ENCODE results near the gene SKAP1.
"Not testable (repeated sequence)": the region's sequence is repeated elsewhere in the genome, so short reads cannot be mapped to it uniquely, and the experiment has no call there.

SKAP1 gene

DNA sequence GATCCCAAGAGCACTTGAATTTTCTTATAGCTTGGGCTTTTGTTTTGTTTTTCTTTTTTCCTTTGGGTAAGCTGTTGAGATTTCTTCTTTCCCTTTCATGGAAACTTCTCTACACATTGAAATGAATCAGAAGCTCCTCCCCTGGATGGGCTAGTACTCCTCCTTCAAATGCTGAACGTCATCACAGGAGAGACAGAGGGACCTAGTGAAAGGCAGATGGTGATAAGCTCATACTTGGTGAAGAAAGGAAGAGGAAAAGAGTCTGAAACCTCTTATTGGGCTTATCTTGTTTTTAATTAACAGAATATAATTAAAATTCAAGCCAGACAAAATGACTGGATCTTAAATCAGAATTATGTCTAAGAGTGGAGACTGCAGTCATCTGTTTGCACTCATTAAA lies 175.1 kb downstream of the SKAP1 start:
- CTCF ChIA-PET, result interaction anchor here (1.1 to 6.9 kb wide), 5 partner anchors 11 to 120 kb away, joined by 3 to 53 read pairs (median 3); no protein-coding TSS in a partner anchor
- no peak overlapping the region for H3K4me3 ChIP-seq (ENCODE audit: control insufficient read depth in 1 of 7, extremely low read depth in 1 of 7, insufficient read depth in 4 of 7, low read depth in 2 of 7, low read length in 6 of 7)
- H3K4me1 ChIP-seq (ENCODE audit: control extremely low read depth in 1 of 4, control insufficient read depth in 4 of 4, insufficient read depth in 4 of 4, low read length in 3 of 4), result peaks cover 0 to 10% (median 6%) of the 10 kb centered on the region in 4 experiments
- H3K27me3 ChIP-seq (replicated peaks in 2 of 5; ENCODE audit: control insufficient read depth in 4 of 5, insufficient read depth in 5 of 5, low read length in 4 of 5), result no peaks in the 10 kb centered on the region
- WGBS (ENCODE audit: insufficient coverage), result no CpG with 5 or more reads among the region's 1 CpG
- no peaks in the 10 kb centered on the region for H3K9me3 ChIP-seq (ENCODE audit: control extremely low read depth in 1 of 5, control insufficient read depth in 4 of 5, insufficient read depth in 2 of 5, low read depth in 1 of 5, low read length in 4 of 5)
- DNase-seq, result no peak
- H3K36me3 ChIP-seq (ENCODE audit: control insufficient read depth in 4 of 4, insufficient read depth in 4 of 4, low read length in 3 of 4), result no peaks in the 10 kb centered on the region
- no peak overlapping the region for H3K27ac ChIP-seq (ENCODE audit: insufficient read depth in 1 of 2, low read depth in 1 of 2, low read length in 2 of 2, poor library complexity in 1 of 2, severe bottlenecking in 2 of 2)
- POLR2A ChIA-PET, result no interaction called here

- no peaks in the 10 kb centered on the region for H3K9me3 ChIP-seq (ENCODE audit: control extremely low read depth in 1 of 5, control insufficient read depth in 4 of 5, insufficient read depth in 2 of 5, low read depth in 1 of 5, low read length in 4 of 5)
- no peak overlapping the region for H3K4me3 ChIP-seq (ENCODE audit: control insufficient read depth in 1 of 7, extremely low read depth in 1 of 7, insufficient read depth in 4 of 7, low read depth in 2 of 7, low read length in 6 of 7)
- WGBS (ENCODE audit: insufficient coverage), result 100% methylated on average over 2 of the region's 2 CpGs
- H3K36me3 ChIP-seq (ENCODE audit: control insufficient read depth in 4 of 4, insufficient read depth in 4 of 4, low read length in 3 of 4), result no peaks in the 10 kb centered on the region
- no peak for DNase-seq
- CTCF ChIA-PET, result interaction anchor here (1.3 to 6.9 kb wide), 2 partner anchors 10 to 97 kb away, joined by 3 to 53 read pairs; no protein-coding TSS in a partner anchor
- H3K27ac ChIP-seq (ENCODE audit: insufficient read depth in 1 of 2, low read depth in 1 of 2, low read length in 2 of 2, poor library complexity in 1 of 2, severe bottlenecking in 2 of 2), result no peak overlapping the region
- H3K27me3 ChIP-seq (replicated peaks in 2 of 5; ENCODE audit: control insufficient read depth in 4 of 5, insufficient read depth in 5 of 5, low read length in 4 of 5), result no peaks in the 10 kb centered on the region
- POLR2A ChIA-PET, result no interaction called here
- peaks cover 0 to 10% (median 6%) of the 10 kb centered on the region in 4 experiments for H3K4me1 ChIP-seq (ENCODE audit: control extremely low read depth in 1 of 4, control insufficient read depth in 4 of 4, insufficient read depth in 4 of 4, low read length in 3 of 4)
These were observed 176.0 kb downstream of the SKAP1 start for GRCh38 chr17:48253975-48254374.

GRCh38 chr17:48251950-48252349 lies 178.1 kb downstream of the SKAP1 start:
- H3K27ac ChIP-seq (ENCODE audit: insufficient read depth in 1 of 2, low read depth in 1 of 2, low read length in 2 of 2, poor library complexity in 1 of 2, severe bottlenecking in 2 of 2), result no peak overlapping the region
- DNase-seq, result no peak
- no peaks in the 10 kb centered on the region for H3K27me3 ChIP-seq (replicated peaks in 2 of 5; ENCODE audit: control insufficient read depth in 4 of 5, insufficient read depth in 5 of 5, low read length in 4 of 5)
- no peaks in the 10 kb centered on the region for H3K9me3 ChIP-seq (ENCODE audit: control extremely low read depth in 1 of 5, control insufficient read depth in 4 of 5, insufficient read depth in 2 of 5, low read depth in 1 of 5, low read length in 4 of 5)
- H3K4me3 ChIP-seq (ENCODE audit: control insufficient read depth in 1 of 7, extremely low read depth in 1 of 7, insufficient read depth in 4 of 7, low read depth in 2 of 7, low read length in 6 of 7), result no peak overlapping the region
- ChIA-PET CTCF (interaction anchor here (1.8 kb wide), 1 partner anchor 11 kb away, joined by 7 read pairs; no protein-coding TSS in a partner anchor), POLR2A (interaction anchor here (1.6 kb wide), 1 partner anchor 23 kb away, joined by 4 read pairs; no protein-coding TSS in a partner anchor)
- 100% methylated on average over 1 of the region's 3 CpGs for WGBS (ENCODE audit: insufficient coverage)
- no peaks in the 10 kb centered on the region for H3K36me3 ChIP-seq (ENCODE audit: control insufficient read depth in 4 of 4, insufficient read depth in 4 of 4, low read length in 3 of 4)
- peaks cover 0 to 2% (median 0%) of the 10 kb centered on the region in 4 experiments for H3K4me1 ChIP-seq (ENCODE audit: control extremely low read depth in 1 of 4, control insufficient read depth in 4 of 4, insufficient read depth in 4 of 4, low read length in 3 of 4)

DNA sequence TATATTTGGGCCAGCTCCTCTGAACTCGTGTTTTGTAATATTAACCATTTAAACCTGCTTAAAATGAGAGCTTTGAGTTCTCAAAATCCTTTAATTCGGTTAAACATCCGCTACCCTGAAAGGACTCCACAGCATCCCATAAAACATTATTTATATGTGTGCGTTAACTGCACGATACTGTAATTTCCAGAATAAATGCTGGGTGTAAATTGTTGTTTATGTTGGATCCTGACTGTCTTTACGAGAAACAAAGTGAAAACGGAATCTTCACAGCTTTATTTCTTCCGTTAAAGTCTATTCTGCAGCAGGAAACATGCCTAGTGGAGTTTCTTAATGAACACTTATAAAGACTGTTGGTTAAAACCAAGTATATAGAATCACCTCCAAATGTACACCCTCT lies 179.1 kb downstream of the SKAP1 start:
- CTCF ChIA-PET, result interaction anchor here (1.2 to 2.5 kb wide), 5 partner anchors 8 to 85 kb away, joined by 3 to 13 read pairs (median 6); no protein-coding TSS in a partner anchor

DNA sequence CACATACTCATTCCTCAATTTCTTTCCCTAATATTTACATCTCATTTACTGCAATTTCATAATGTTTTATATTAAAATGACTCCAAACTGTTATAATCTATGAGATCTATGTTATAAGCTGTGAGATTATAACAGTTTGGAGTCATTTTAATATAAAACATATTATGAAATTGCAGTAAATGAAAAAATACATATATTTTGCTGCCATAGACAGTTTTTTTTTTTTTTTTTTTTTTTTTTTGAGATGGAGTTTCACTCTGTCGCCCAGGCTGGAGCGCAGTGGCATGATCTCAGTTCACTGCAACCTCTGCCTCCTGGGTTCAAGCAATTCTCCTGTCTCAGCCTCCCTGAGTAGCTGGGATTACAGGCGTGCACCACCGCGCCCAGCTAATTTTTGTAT lies 180.0 kb downstream of the SKAP1 start:
- not testable (repeated sequence) for H3K4me1 ChIP-seq (ENCODE audit: control extremely low read depth in 1 of 4, control insufficient read depth in 4 of 4, insufficient read depth in 4 of 4, low read length in 3 of 4); H3K4me3 ChIP-seq (ENCODE audit: control insufficient read depth in 1 of 7, extremely low read depth in 1 of 7, insufficient read depth in 4 of 7, low read depth in 2 of 7, low read length in 6 of 7); H3K27ac ChIP-seq (ENCODE audit: insufficient read depth in 1 of 2, low read depth in 1 of 2, low read length in 2 of 2, poor library complexity in 1 of 2, severe bottlenecking in 2 of 2); H3K36me3 ChIP-seq (ENCODE audit: control insufficient read depth in 4 of 4, insufficient read depth in 4 of 4, low read length in 3 of 4); H3K27me3 ChIP-seq (replicated peaks in 2 of 5; ENCODE audit: control insufficient read depth in 4 of 5, insufficient read depth in 5 of 5, low read length in 4 of 5); H3K9me3 ChIP-seq (ENCODE audit: control extremely low read depth in 1 of 5, control insufficient read depth in 4 of 5, insufficient read depth in 2 of 5, low read depth in 1 of 5, low read length in 4 of 5); DNase-seq
- ChIA-PET CTCF (interaction anchor here (1.1 to 2.5 kb wide), 6 partner anchors 9 to 86 kb away, joined by 3 to 13 read pairs (median 4); no protein-coding TSS in a partner anchor), POLR2A (interaction anchor here (0.7 kb wide), 1 partner anchor 26 kb away, joined by 3 read pairs; no protein-coding TSS in a partner anchor)
- WGBS (ENCODE audit: insufficient coverage), result no CpG with 5 or more reads among the region's 5 CpGs

More for the DNA sequence above, 179.1 kb downstream of the SKAP1 start:
- Histone ChIP-seq H3K27me3 (replicated peaks in 2 of 5; ENCODE audit: control insufficient read depth in 4 of 5, insufficient read depth in 5 of 5, low read length in 4 of 5) (no peaks in the 10 kb centered on the region), H3K9me3 (ENCODE audit: control extremely low read depth in 1 of 5, control insufficient read depth in 4 of 5, insufficient read depth in 2 of 5, low read depth in 1 of 5, low read length in 4 of 5) (no peaks in the 10 kb centered on the region), H3K27ac (ENCODE audit: insufficient read depth in 1 of 2, low read depth in 1 of 2, low read length in 2 of 2, poor library complexity in 1 of 2, severe bottlenecking in 2 of 2) (no peak overlapping the region), H3K4me1 (ENCODE audit: control extremely low read depth in 1 of 4, control insufficient read depth in 4 of 4, insufficient read depth in 4 of 4, low read length in 3 of 4) (peaks cover 0 to 2% (median 0%) of the 10 kb centered on the region in 4 experiments), H3K36me3 (ENCODE audit: control insufficient read depth in 4 of 4, insufficient read depth in 4 of 4, low read length in 3 of 4) (no peaks in the 10 kb centered on the region), H3K4me3 (ENCODE audit: control insufficient read depth in 1 of 7, extremely low read depth in 1 of 7, insufficient read depth in 4 of 7, low read depth in 2 of 7, low read length in 6 of 7) (no peak overlapping the region)
- POLR2A ChIA-PET, result interaction anchor here (1.6 kb wide), 1 partner anchor 22 kb away, joined by 4 read pairs; no protein-coding TSS in a partner anchor
- WGBS (ENCODE audit: insufficient coverage), result no CpG with 5 or more reads among the region's 8 CpGs
- no peak for DNase-seq

GRCh38 chr17:48247603-48248002 lies 182.4 kb downstream of the SKAP1 start:
- H3K4me1 ChIP-seq (ENCODE audit: control extremely low read depth in 1 of 4, control insufficient read depth in 4 of 4, insufficient read depth in 4 of 4, low read length in 3 of 4), result peaks cover 4 to 20% (median 13%) of the 10 kb centered on the region in 4 experiments
- H3K27ac ChIP-seq (ENCODE audit: insufficient read depth in 1 of 2, low read depth in 1 of 2, low read length in 2 of 2, poor library complexity in 1 of 2, severe bottlenecking in 2 of 2), result no peak overlapping the region
- ChIA-PET POLR2A (interaction anchor here (1.0 kb wide), 1 partner anchor 100 kb away, joined by 3 read pairs; no protein-coding TSS in a partner anchor), CTCF (interaction anchor here (1.1 to 9.0 kb wide), 2 partner anchors 9 to 15 kb away, joined by 3 to 53 read pairs; no protein-coding TSS in a partner anchor)
- H3K4me3 ChIP-seq (ENCODE audit: control insufficient read depth in 1 of 7, extremely low read depth in 1 of 7, insufficient read depth in 4 of 7, low read depth in 2 of 7, low read length in 6 of 7), result no peak overlapping the region
- DNase-seq, result no peak
- WGBS (ENCODE audit: insufficient coverage), result 71% methylated on average over 1 of the region's 3 CpGs
- no peaks in the 10 kb centered on the region for H3K36me3 ChIP-seq (ENCODE audit: control insufficient read depth in 4 of 4, insufficient read depth in 4 of 4, low read length in 3 of 4)
- H3K9me3 ChIP-seq (ENCODE audit: control extremely low read depth in 1 of 5, control insufficient read depth in 4 of 5, insufficient read depth in 2 of 5, low read depth in 1 of 5, low read length in 4 of 5), result no peaks in the 10 kb centered on the region
- H3K27me3 ChIP-seq (replicated peaks in 2 of 5; ENCODE audit: control insufficient read depth in 4 of 5, insufficient read depth in 5 of 5, low read length in 4 of 5), result no peaks in the 10 kb centered on the region

GRCh38 chr17:48247038-48247437 lies 183.0 kb downstream of the SKAP1 start:
- POLR2A ChIA-PET, result interaction anchor here (1.0 kb wide), 1 partner anchor 101 kb away, joined by 3 read pairs; no protein-coding TSS in a partner anchor
- no peaks in the 10 kb centered on the region for H3K36me3 ChIP-seq (ENCODE audit: control insufficient read depth in 4 of 4, insufficient read depth in 4 of 4, low read length in 3 of 4)

More at GRCh38 chr17:48247038-48247437, 183.0 kb downstream of the SKAP1 start:
- H3K4me3 ChIP-seq (ENCODE audit: control insufficient read depth in 1 of 7, extremely low read depth in 1 of 7, insufficient read depth in 4 of 7, low read depth in 2 of 7, low read length in 6 of 7), result no peak overlapping the region
- H3K9me3 ChIP-seq (ENCODE audit: control extremely low read depth in 1 of 5, control insufficient read depth in 4 of 5, insufficient read depth in 2 of 5, low read depth in 1 of 5, low read length in 4 of 5), result no peaks in the 10 kb centered on the region
- CTCF ChIA-PET, result interaction anchor here (1.1 to 9.0 kb wide), 4 partner anchors 10 to 82 kb away, joined by 3 to 53 read pairs (median 4); no protein-coding TSS in a partner anchor
- H3K27me3 ChIP-seq (replicated peaks in 2 of 5; ENCODE audit: control insufficient read depth in 4 of 5, insufficient read depth in 5 of 5, low read length in 4 of 5), result no peaks in the 10 kb centered on the region
- H3K4me1 ChIP-seq (ENCODE audit: control extremely low read depth in 1 of 4, control insufficient read depth in 4 of 4, insufficient read depth in 4 of 4, low read length in 3 of 4), result peaks cover 4 to 24% (median 13%) of the 10 kb centered on the region in 4 experiments
- H3K27ac ChIP-seq (ENCODE audit: insufficient read depth in 1 of 2, low read depth in 1 of 2, low read length in 2 of 2, poor library complexity in 1 of 2, severe bottlenecking in 2 of 2), result no peak overlapping the region
- WGBS (ENCODE audit: insufficient coverage), result no CpG with 5 or more reads among the region's 1 CpG
- DNase-seq, result no peak
